Liver (tissue), 9 donors: ENCODE data around the gene KLHL2. TPM values are rescaled to one million over a fixed set of nuclear protein-coding genes. Genes with fewer than 3 reads are reported as not detected.

Experiments used
- DNase-seq: peaks from one replicate; pipeline ENCODE4 v3.0.0-alpha.2; 2017; ENCODE audit warnings: low spot score
- H3K27ac ChIP-seq, 2 donors: one replicate each; pipeline ENCODE4 v1.7.0; 2013; ENCODE audit warnings: inconsistent platforms in 2 of 2, low read length in 2 of 2, control low read depth in 1 of 2, low read depth in 1 of 2, mild to moderate bottlenecking in 1 of 2
- H3K27me3 ChIP-seq, 4 donors: one replicate each; pipeline versions ENCODE4 v1.6.1 to v1.7.0; 2013; ENCODE audit warnings: low read length in 3 of 4, inconsistent platforms in 1 of 4, mild to moderate bottlenecking in 1 of 4, moderate library complexity in 1 of 4; ENCODE audit not compliant: control insufficient read depth in 4 of 4, insufficient read depth in 4 of 4
- H3K36me3 ChIP-seq, 4 donors: one replicate each; pipeline versions ENCODE4 v1.6.1 to v1.7.0; 2013; ENCODE audit warnings: low read length in 3 of 4, mild to moderate bottlenecking in 3 of 4, low read depth in 1 of 4, moderate library complexity in 1 of 4; ENCODE audit not compliant: control insufficient read depth in 4 of 4, insufficient read depth in 3 of 4
- H3K4me1 ChIP-seq, 4 donors: one replicate each; pipeline versions ENCODE4 v1.6.1 to v1.7.0; 2013; ENCODE audit warnings: low read length in 3 of 4, mild to moderate bottlenecking in 3 of 4, moderate library complexity in 1 of 4; ENCODE audit not compliant: control insufficient read depth in 4 of 4, insufficient read depth in 4 of 4
- H3K4me3 ChIP-seq, 3 donors: one replicate each; pipeline versions ENCODE4 v1.6.1 to v1.7.0; 2013; ENCODE audit warnings: low read length in 3 of 3, control low read depth in 1 of 3, low read depth in 1 of 3, mild to moderate bottlenecking in 1 of 3
- H3K9ac ChIP-seq, 2 donors: one replicate each; pipeline ENCODE4 v1.7.0; 2013; ENCODE audit warnings: low read length in 2 of 2, mild to moderate bottlenecking in 2 of 2, moderate library complexity in 2 of 2, control low read depth in 1 of 2, low read depth in 1 of 2
- H3K9me3 ChIP-seq, 4 donors: one replicate each; pipeline versions ENCODE4 v1.6.1 to v1.7.0; 2013; ENCODE audit warnings: low read length in 3 of 4; ENCODE audit not compliant: control insufficient read depth in 4 of 4
- EGR1 ChIP-seq, 2 donors: IDR thresholded peaks; 2 replicates each; pipeline ENCODE4 v1.6.1; 2016 to 2018; ENCODE audit warnings: antibody characterized with exemption in 2 of 2, low read depth in 2 of 2
- FOXA1 ChIP-seq: IDR thresholded peaks from 2 replicates; pipeline ENCODE4 v1.6.1; 2016; ENCODE audit warnings: antibody characterized with exemption
- FOXA2 ChIP-seq: IDR thresholded peaks from 2 replicates; pipeline ENCODE4 v1.6.1; 2016; ENCODE audit warnings: antibody characterized with exemption
- GABPA ChIP-seq, 2 donors: IDR thresholded peaks in 1 of 2; conservative IDR thresholded peaks in 1 of 2; 2 replicates each; pipeline ENCODE4 v1.6.1; 2016; ENCODE audit warnings: antibody characterized with exemption in 2 of 2, mild to moderate bottlenecking in 1 of 2, moderate library complexity in 1 of 2
- HNF4A ChIP-seq, 2 donors: conservative IDR thresholded peaks; 2 replicates each; pipeline ENCODE4 v1.6.1; 2016; ENCODE audit warnings: antibody characterized with exemption in 2 of 2, mild to moderate bottlenecking in 2 of 2
- HNF4G ChIP-seq: IDR thresholded peaks from 2 replicates; pipeline ENCODE4 v1.6.1; 2016; ENCODE audit warnings: antibody characterized with exemption
- JUND ChIP-seq, 2 donors: IDR thresholded peaks; 2 replicates each; pipeline ENCODE4 v1.6.1; 2016; ENCODE audit warnings: antibody characterized with exemption in 2 of 2
- NR2F2 ChIP-seq: IDR thresholded peaks from 2 replicates; pipeline ENCODE4 v1.6.1; 2016; ENCODE audit warnings: antibody characterized with exemption
- RAD21 ChIP-seq, 2 donors: IDR thresholded peaks; 2 replicates each; pipeline ENCODE4 v1.6.1; 2016; ENCODE audit warnings: antibody characterized with exemption in 2 of 2, mild to moderate bottlenecking in 2 of 2
- RXRA ChIP-seq, 2 donors: IDR thresholded peaks; 2 replicates each; pipeline ENCODE4 v1.6.1; 2017 to 2018; ENCODE audit warnings: antibody characterized with exemption in 2 of 2, mild to moderate bottlenecking in 1 of 2
- YY1 ChIP-seq: IDR thresholded peaks from 2 replicates; pipeline ENCODE4 v1.6.1; 2016; ENCODE audit warnings: antibody characterized with exemption, mild to moderate bottlenecking
- WGBS: extraction: QIAGEN DNeasy Blood & Tissue Kit; methylation state at CpG from one replicate; pipeline ENCODE4 v1.1.7; 2013; 5-methylcytosine and 5-hydroxymethylcytosine counted together
- polyA plus RNA-seq, 2 donors: library from polyadenylated mRNA; stranded (reverse) in 1 of 2; unstranded in 1 of 2; fragments of 200-250 nt in 1 of 2; fragments of >200 nt in 1 of 2; fragmentation: Nextera tagmentation in 1 of 2; extraction: Ambion mirVana in 1 of 2; gene quantifications; one replicate each; pipeline versions ENCODE4 v1.2.1 to v1.2.3, GENCODE V29; 2013 to 2015
- total RNA-seq, 2 donors: library from RNA; depleted of rRNA; stranded (reverse); fragments of >200 nt; gene quantifications; one replicate each; pipeline ENCODE4 v1.2.3, GENCODE V29; 2014
- TF ChIP-seq, protein P1 (sequence below): IDR thresholded peaks from 2 replicates; pipeline ENCODE4 v1.6.1; 2016; ENCODE audit warnings: antibody characterized with exemption, mild to moderate bottlenecking
- TF ChIP-seq, protein P2 (sequence below): fragments of 150-350 bp; IDR thresholded peaks from 2 replicates; pipeline ENCODE4 v1.5.1; 2017; ENCODE audit warnings: improper control_type of control experiment, low read depth, low read length; ENCODE audit not compliant: missing input control
- TF ChIP-seq, protein P3 (sequence below): IDR thresholded peaks from 2 replicates; pipeline ENCODE4 v1.6.1; 2016; ENCODE audit warnings: antibody characterized with exemption
- TF ChIP-seq, protein P4 (sequence below): IDR thresholded peaks from 2 replicates; pipeline ENCODE4 v1.6.1; 2016; ENCODE audit warnings: antibody characterized with exemption
- TF ChIP-seq, protein P5 (sequence below): IDR thresholded peaks from 2 replicates; pipeline ENCODE4 v1.6.1; 2016; ENCODE audit warnings: antibody characterized with exemption
- donor health status: healthy.
- donor health status: healthy.
- donor health status: healthy.
- donor health status: healthy.
- donor health status: healthy.

KLHL2 gene
- total and polyA plus RNA-seq, 4 donors = 10.0 to 37.9 (median 13.6) TPM

DNA sequence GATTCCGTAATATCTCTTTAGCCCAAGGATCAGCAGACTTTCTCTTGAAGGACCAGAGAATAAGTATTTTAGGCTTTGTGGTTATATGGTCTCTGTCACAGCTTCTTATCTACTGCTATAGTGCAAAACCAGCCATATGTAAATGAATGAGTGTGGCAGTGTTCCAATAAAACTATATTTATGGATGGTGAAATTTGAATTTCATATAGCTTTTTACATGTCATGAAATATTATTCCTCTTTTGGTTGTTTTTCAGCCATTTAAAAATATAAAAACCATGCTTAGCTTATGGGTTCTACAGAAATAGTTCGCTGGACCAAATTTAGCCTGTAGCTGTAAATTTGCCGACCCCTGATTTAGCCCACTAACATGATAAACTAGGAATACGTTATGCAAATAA is 102.1 kb downstream of the KLHL2 start:
- H3K27me3 ChIP-seq = no peaks in the 10 kb centered on the region
- H3K9ac ChIP-seq = no peak overlapping the region
- peaks cover 0 to 8% (median under 1%) of the 10 kb centered on the region in 4 donors for H3K4me1 ChIP-seq
- no peak for DNase-seq
- H3K9me3 ChIP-seq = no peaks in the 10 kb centered on the region
- WGBS = over 99% methylated on average over 4 of the region's 4 CpGs
- peaks cover 3 to 13% (median 10%) of the 10 kb centered on the region in 4 donors for H3K36me3 ChIP-seq
- H3K27ac ChIP-seq = no peak overlapping the region
- TF ChIP-seq, protein P1, sequence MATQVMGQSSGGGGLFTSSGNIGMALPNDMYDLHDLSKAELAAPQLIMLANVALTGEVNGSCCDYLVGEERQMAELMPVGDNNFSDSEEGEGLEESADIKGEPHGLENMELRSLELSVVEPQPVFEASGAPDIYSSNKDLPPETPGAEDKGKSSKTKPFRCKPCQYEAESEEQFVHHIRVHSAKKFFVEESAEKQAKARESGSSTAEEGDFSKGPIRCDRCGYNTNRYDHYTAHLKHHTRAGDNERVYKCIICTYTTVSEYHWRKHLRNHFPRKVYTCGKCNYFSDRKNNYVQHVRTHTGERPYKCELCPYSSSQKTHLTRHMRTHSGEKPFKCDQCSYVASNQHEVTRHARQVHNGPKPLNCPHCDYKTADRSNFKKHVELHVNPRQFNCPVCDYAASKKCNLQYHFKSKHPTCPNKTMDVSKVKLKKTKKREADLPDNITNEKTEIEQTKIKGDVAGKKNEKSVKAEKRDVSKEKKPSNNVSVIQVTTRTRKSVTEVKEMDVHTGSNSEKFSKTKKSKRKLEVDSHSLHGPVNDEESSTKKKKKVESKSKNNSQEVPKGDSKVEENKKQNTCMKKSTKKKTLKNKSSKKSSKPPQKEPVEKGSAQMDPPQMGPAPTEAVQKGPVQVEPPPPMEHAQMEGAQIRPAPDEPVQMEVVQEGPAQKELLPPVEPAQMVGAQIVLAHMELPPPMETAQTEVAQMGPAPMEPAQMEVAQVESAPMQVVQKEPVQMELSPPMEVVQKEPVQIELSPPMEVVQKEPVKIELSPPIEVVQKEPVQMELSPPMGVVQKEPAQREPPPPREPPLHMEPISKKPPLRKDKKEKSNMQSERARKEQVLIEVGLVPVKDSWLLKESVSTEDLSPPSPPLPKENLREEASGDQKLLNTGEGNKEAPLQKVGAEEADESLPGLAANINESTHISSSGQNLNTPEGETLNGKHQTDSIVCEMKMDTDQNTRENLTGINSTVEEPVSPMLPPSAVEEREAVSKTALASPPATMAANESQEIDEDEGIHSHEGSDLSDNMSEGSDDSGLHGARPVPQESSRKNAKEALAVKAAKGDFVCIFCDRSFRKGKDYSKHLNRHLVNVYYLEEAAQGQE = no peak
- TF ChIP-seq RAD21 (IDR thresholded peaks at IDR 0.05) = no peak
- TF ChIP-seq YY1 = no peak
- no peak for TF ChIP-seq FOXA1
- no peak for TF ChIP-seq GABPA (IDR thresholded peaks at IDR 0.05 in 1 of 2, conservative IDR thresholded peaks at IDR 0.05 in 1 of 2)
- no peak for TF ChIP-seq JUND (IDR thresholded peaks at IDR 0.05)
- no peak for TF ChIP-seq HNF4A (conservative IDR thresholded peaks at IDR 0.05)
- TF ChIP-seq RXRA (IDR thresholded peaks at IDR 0.05) = no peak
- TF ChIP-seq, protein P2, sequence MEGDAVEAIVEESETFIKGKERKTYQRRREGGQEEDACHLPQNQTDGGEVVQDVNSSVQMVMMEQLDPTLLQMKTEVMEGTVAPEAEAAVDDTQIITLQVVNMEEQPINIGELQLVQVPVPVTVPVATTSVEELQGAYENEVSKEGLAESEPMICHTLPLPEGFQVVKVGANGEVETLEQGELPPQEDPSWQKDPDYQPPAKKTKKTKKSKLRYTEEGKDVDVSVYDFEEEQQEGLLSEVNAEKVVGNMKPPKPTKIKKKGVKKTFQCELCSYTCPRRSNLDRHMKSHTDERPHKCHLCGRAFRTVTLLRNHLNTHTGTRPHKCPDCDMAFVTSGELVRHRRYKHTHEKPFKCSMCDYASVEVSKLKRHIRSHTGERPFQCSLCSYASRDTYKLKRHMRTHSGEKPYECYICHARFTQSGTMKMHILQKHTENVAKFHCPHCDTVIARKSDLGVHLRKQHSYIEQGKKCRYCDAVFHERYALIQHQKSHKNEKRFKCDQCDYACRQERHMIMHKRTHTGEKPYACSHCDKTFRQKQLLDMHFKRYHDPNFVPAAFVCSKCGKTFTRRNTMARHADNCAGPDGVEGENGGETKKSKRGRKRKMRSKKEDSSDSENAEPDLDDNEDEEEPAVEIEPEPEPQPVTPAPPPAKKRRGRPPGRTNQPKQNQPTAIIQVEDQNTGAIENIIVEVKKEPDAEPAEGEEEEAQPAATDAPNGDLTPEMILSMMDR = no peak
- TF ChIP-seq EGR1 (IDR thresholded peaks at IDR 0.05; ENCODE audit: low read depth in 2 of 2) = no peak
- TF ChIP-seq, protein P3, sequence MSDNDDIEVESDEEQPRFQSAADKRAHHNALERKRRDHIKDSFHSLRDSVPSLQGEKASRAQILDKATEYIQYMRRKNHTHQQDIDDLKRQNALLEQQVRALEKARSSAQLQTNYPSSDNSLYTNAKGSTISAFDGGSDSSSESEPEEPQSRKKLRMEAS = no peak
- TF ChIP-seq, protein P4, sequence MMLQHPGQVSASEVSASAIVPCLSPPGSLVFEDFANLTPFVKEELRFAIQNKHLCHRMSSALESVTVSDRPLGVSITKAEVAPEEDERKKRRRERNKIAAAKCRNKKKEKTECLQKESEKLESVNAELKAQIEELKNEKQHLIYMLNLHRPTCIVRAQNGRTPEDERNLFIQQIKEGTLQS = no peak
- TF ChIP-seq, protein P5, sequence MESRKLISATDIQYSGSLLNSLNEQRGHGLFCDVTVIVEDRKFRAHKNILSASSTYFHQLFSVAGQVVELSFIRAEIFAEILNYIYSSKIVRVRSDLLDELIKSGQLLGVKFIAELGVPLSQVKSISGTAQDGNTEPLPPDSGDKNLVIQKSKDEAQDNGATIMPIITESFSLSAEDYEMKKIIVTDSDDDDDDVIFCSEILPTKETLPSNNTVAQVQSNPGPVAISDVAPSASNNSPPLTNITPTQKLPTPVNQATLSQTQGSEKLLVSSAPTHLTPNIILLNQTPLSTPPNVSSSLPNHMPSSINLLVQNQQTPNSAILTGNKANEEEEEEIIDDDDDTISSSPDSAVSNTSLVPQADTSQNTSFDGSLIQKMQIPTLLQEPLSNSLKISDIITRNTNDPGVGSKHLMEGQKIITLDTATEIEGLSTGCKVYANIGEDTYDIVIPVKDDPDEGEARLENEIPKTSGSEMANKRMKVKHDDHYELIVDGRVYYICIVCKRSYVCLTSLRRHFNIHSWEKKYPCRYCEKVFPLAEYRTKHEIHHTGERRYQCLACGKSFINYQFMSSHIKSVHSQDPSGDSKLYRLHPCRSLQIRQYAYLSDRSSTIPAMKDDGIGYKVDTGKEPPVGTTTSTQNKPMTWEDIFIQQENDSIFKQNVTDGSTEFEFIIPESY = no peak
- no peak for TF ChIP-seq NR2F2
- no peak for TF ChIP-seq FOXA2
- TF ChIP-seq HNF4G = no peak
- no peak overlapping the region for H3K4me3 ChIP-seq

DNA sequence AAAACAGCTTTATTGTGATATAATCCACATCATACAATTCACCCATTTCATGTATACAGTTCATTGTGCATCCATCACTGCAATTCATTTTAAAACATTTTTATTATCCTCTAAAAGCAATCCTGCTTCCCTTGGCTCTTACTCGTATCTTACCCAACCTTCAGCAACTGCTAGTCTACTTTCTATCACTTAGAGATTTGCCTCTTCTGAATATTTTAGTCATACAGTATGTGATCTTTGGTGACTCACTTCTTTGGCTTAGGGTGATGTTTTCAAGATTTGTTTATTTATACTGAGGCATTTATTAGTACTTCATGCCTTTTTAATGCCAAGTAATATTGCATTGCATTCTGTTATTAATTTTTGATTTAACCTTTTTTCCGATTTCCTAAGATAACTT is 105.1 kb downstream of the KLHL2 start:
- Histone ChIP-seq H3K4me3 (no peak overlapping the region), H3K36me3 (peaks cover 2 to 16% (median 10%) of the 10 kb centered on the region in 4 donors), H3K9ac (no peak overlapping the region), H3K9me3 (no peaks in the 10 kb centered on the region), H3K4me1 (peaks cover 0 to 8% (median under 1%) of the 10 kb centered on the region in 4 donors), H3K27me3 (no peaks in the 10 kb centered on the region), H3K27ac (no peak overlapping the region)
- TF ChIP-seq FOXA2 = no peak
- 92% methylated on average over 2 of the region's 2 CpGs for WGBS
- no peak for DNase-seq
